NCI-H2227 treated with DMSO at 0.1 percent for 48 hours (cell line): Measurements from ENCODE around the gene CSHL1.
"Not testable (repeated sequence)": the region's sequence is repeated elsewhere in the genome, so short reads cannot be mapped to it uniquely, and the experiment has no call there.

Experiments used
- DNase-seq: peaks from one replicate; lab custom pipeline; 2025; lab: John Stamatoyannopoulos, UW

The CSHL1 gene

GRCh38 chr17:63918305-63918704 is 7.2 kb upstream of the CSHL1 start:
- DNase-seq: no peak

- no peak for DNase-seq
Measured at GRCh38 chr17:63917646-63918045, 6.6 kb upstream of the CSHL1 start.

DNA sequence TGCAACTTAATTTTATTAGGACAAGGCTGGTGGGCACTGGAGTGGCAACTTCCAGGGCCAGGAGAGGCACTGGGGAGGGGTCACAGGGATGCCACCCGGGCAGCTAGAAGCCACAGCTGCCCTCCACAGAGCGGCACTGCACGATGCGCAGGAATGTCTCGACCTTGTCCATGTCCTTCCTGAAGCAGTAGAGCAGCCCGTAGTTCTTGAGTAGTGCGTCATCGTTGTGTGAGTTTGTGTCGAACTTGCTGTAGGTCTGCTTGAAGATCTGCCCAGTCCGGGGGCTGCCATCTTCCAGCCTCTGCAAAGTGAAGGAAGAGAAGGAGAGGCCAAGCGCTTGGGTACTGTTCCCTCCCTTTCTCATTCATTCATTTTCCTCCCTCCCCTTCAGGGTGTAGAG is 6.1 kb upstream of the CSHL1 start:
- DNase-seq: not testable (repeated sequence)

DNA sequence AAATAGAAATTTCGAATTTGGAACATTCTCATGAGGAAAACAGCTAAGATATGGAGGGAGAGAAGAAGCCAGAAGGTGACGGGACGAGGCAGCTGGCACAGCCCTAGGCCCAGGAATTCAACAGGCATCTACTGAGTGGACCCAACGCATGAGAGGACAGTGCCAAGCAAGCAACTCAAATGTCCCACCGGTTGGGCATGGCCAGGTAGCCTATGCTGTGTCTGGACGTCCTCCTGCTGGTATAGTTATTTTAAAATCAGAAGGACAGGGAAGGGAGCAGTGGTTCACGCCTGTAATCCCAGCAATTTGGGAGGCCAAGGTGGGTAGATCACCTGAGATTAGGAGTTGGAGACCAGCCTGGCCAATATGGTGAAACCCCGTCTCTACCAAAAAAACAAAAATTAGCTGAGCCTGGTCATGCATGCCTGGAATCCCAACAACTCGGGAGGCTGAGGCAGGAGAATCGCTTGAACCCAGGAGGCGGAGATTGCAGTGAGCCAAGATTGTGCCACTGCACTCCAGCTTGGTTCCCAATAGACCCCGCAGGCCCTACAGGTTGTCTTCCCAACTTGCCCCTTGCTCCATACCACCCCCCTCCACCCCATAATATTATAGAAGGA is 5.6 kb upstream of the CSHL1 start:
- no peak for DNase-seq

- DNase-seq: not testable (repeated sequence)
Measured at GRCh38 chr17:63915753-63916152, 4.7 kb upstream of the CSHL1 start.

DNA sequence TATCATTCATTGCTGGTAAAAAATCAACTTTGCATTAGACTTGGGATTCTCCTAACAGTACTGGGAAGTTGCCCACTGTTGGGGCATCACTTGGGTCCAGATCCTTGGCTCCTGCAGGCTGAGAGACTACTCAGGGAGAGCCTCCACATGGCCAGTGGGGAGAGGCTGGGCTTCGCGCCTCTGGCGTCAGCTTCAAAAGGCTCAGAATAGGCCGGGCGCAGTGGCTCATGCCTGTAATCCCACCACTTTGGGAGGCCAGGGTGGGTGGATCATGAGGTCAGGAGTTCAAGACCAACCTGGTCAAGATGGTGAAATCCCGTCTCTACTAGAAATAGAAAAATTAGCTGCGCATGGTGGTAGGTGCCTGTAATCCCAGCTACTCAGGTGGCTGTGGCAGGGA is 3.4 kb upstream of the CSHL1 start:
- DNase-seq: no peak

DNA sequence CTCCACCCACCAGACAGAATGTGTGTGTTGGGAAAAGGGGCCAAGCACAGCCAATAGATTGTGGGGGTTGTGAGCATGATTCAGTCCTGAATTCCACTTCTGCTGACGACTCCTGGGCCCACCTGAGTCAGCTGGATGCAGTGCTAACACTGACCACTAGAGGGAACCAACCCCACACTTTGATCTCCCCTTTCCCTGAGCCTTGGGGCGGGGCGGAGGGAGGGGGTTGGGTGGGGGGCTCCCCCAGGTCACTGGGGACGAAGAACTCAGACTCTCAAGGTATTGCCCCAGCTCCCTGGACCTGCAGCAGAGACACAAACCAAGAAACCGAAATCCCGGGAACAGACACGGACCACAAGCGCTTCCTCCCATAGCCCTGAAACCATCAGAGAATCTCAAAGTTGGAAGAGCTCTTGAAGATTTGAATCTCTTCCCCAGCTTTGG is 621 bp upstream of the CSHL1 start:
- DNase-seq: peak; percentile 11

GRCh38 chr17:63910096-63910495 is 962 bp downstream of the CSHL1 start:
- DNase-seq: no peak

GRCh38 chr17:63909586-63909985 is 1.5 kb downstream of the CSHL1 start:
- not testable (repeated sequence) for DNase-seq

GRCh38 chr17:63907161-63907778 is 3.8 kb downstream of the CSHL1 start:
- DNase-seq: not testable (repeated sequence)

GRCh38 chr17:63904796-63905195 is 6.3 kb downstream of the CSHL1 start:
- DNase-seq: not testable (repeated sequence)

DNA sequence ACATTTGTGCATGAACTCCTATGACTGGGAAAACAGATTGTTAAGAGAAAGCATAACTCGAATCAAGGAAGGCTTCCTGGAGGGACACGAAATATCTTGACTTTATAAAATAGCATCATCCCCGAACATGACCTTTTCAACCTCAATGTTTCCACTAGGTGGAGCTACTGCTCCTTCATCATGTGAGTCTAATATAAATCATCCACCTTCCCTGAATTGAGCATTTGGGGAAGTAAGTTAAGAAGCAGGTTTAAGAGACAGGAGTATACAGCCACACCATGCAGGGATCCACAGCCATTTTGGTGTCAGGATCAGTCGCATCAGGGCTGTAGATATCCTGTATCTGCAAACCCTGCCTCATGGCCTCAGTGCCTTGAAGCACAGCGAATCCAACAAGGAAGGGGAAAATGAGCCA is 7.3 kb downstream of the CSHL1 start:
- not testable (repeated sequence) for DNase-seq

- DNase-seq: not testable (repeated sequence)
Measured at GRCh38 chr17:63901971-63902370, 9.1 kb downstream of the CSHL1 start.

DNA sequence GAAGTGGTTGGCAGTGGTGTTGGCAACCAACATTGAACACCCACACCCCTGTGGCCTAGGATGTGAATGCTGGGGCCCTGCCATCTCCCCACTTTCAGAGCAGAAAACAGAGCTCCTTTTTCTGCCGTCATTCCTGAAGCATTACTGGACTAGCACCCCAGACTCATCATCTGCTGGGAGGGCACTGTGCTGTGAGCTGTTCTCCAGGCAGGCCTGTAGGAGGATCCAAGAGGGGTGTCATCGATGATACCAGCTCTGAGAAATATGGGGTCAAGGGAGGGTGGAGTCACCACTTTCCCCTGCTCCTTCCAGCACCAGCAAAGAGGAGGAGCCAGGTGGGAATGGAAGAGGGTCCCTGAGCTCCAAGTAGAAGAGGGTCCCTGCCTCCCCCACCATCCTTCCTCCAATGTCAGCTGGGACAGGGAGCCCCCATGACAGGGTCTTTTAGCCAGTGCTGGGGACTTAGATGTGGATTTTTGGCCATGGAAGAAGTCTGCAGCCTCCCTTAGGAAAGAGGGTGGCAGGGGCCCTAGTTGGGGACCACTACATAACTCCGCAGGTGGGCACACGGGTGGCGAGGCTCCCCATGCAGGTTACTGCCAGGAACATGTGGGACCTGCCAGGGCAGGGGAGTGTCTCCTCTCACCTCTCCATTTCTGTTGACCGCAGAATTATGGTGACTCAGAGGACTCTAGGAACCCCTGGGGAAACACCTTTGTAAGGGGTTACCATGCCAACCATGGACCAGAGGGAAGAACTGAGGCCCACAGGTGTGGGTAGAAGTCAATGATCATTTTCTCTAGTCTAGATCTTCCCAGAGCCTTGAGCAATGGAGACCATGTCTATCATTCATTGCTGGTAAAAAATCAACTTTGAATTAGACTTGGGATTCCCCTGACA is 11.9 kb downstream of the CSHL1 start:
- DNase-seq: not testable (repeated sequence)

DNA sequence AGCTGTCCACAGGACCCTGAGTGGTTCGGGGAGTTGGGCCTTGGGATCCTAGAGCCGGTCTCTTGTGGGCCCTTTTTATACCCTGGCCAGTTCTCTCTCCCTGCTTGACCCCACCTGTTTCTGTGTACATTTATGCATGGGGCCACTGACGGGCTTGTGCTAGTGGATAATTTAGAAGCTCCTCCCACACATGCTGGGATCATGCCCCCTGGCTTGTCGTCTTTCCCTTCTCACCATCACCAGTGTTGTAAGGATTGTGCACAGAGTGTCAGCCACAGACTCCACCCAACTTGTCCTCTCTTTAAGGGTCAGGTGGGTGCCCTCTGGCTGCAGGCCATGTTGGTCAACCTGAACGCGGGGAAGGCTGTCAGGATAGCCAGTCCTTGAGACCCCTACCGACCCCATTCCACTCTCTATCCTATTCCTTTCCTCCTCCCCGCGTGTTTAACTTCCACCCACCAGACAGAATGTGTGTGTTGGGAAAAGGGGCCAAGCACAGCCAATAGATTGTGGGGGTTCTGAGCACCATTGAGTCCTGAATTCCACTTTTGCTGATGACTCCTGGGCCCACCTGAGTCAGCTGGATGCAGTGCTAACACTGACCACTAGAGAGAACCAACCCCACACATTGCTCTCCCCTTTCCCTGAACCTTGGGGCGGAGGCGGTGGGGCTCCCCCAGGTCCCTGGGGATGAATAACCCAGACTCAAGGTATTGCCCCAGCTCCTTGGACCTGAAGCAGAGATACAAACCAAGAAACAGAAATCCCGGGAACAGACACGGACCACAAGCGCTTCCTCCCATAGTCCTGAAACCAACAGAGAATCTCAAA is 14.3 kb downstream of the CSHL1 start, which contains the start of gene CSH1:
TSS of gene CSH1 (minus strand) at position 51 of the 831 bp plus-strand sequence. CDS start 63 bp downstream, outside the sequence.
- not testable (repeated sequence) for DNase-seq

DNA sequence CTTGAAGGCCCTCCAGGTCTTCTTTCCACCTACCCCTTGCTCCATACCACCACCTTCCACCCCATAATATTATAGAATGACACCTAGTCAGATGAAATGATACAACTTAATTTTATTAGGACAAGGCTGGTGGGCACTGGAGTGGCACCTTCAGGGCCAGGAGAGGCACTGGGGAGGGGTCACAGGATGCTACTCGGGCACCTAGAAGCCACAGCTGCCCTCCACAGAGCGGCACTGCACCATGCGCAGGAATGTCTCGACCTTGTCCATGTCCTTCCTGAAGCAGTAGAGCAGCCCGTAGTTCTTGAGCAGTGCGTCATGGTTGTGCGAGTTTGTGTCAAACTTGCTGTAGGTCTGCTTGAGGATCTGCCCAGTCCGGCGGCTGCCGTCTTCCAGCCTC is 16.2 kb downstream of the CSHL1 start:
- DNase-seq: not testable (repeated sequence)

DNA sequence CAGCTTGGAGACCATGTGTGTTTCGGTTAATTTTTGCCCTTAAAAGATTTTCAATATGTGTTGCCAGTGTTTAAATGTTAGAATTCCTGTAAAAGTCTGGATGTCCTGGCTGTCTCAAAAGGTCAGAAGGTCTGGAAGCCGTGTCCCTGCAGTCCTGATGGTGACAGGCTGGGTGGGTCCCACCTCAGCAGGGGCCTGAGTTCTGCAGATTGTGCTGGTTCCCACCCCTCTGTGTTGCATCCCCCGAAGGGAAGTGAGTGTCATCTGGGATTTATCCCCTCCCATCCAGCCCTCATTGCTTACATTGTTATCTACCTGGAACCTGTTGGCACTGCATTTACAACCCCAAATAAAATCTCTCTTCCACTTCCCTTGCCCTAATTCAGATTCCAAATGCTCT is 17.0 kb downstream of the CSHL1 start:
- not testable (repeated sequence) for DNase-seq

DNA sequence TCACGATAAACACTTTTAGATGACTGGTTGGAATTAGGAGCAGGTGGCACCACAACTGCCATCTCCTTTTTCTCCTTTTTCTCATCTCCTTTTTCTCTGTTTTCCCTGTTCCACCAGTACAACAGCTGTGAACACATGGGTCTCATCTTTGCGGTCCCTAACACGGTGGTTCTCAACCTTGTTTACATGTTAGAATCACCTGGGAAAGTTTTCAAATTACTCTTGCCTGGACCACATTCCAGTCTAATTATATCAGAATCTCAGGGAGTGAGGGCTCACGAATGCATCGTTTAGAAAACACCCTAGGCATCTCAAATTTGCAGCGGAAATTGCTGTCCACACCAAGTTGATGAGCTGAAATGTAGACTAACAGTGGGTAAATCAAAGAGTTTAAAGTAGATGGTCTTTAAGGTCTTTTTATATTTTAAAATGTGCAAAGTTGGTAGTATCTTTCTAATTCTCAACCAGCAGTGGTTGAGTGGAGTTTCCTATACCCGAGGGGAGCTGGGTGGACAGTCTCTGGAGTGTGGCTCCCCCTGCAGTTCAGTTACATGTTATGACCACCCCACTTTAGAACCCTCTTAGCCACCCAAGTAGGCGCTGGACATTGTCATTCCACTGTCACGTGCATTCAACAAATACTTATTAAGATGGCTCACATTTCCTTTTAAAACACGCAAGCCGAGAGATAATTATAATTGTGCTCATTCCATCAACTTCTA is 18.6 kb downstream of the CSHL1 start:
- not testable (repeated sequence) for DNase-seq

DNA sequence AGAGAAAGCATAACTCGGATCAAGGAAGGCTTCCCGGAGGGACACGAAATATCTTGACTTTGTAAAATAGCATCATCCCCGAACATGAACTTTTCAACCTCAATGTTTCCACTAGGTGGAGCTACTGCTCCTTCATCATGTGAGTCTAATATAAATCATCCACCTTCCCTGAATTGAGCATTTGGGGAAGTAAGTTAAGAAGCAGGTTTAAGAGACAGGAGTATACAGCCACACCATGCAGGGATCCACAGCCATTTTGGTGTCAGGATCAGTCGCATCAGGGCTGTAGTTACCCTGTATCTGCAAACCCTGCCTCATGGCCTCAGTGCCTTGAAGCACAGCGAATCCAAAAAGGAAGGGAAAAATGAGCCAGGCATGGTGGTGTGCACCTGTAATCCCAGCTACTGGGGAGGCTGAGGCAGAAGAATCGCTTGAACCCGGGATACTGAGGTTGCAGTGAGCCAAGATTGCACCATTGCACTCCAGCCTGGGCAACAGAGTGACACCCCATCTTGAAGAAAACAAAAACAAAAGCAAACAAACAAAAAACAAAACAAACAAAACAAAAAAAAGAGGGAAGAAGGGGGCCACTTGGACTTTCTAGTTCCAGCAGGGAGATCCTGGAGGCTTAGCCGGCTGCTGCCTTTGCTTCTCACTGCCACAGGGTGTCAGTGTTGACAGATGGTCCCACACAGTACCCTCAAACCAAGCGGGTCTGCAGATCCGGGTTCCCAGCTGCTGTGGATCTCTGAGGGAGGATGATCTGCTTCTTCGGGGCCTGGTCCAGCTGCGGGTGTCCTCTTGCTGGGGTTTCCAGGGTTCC is 21.8 kb downstream of the CSHL1 start:
- DNase-seq: not testable (repeated sequence)

- DNase-seq: not testable (repeated sequence)
Measured at GRCh38 chr17:63885119-63885518, 25.9 kb downstream of the CSHL1 start.
